ENCODE results near the gene SHD. TPM values are rescaled to one million over a fixed set of nuclear protein-coding genes. Genes with fewer than 3 reads are reported as not detected.

Gene SHD
- total RNA-seq, 4 donors from 2014 or later = 0.41 TPM; not detected in 3

- Histone ChIP-seq H3K4me1 (no peaks in the 10 kb centered on the region), H3K9me3 (no peaks in the 10 kb centered on the region), H3K27me3 (no peaks in the 10 kb centered on the region), H3K27ac (no peak overlapping the region), H3K4me3 (no peak overlapping the region), H3K36me3 (no peaks in the 10 kb centered on the region)
- TF ChIP-seq CTCF (IDR thresholded peaks at IDR 0.05) = no peak
- no peak for TF ChIP-seq POLR2A (IDR thresholded peaks at IDR 0.05)
- intact Hi-C loops (cut with DNase I; ENCODE audit: low total_unique reads) = no loop called here
- DNase-seq = no peak
Measured at GRCh38 chr19:4320419-4320818, 41.4 kb downstream of the SHD start.

- Histone ChIP-seq H3K4me3 (no peak overlapping the region), H3K27me3 (no peaks in the 10 kb centered on the region), H3K9me3 (no peaks in the 10 kb centered on the region), H3K4me1 (peaks cover 0 to 11% of the 10 kb centered on the region in 2 donors), H3K27ac (no peak overlapping the region), H3K36me3 (no peaks in the 10 kb centered on the region)
- no peak for DNase-seq
- intact Hi-C loops (cut with DNase I; ENCODE audit: low total_unique reads) = no loop called here
- no peak for TF ChIP-seq CTCF (IDR thresholded peaks at IDR 0.05)
- no peak for TF ChIP-seq POLR2A (IDR thresholded peaks at IDR 0.05)
Measured at GRCh38 chr19:4322942-4323665, 44.0 kb downstream of the SHD start.

GRCh38 chr19:4323692-4324091 is 44.6 kb downstream of the SHD start:
- intact Hi-C loops (cut with DNase I; ENCODE audit: low total_unique reads) = no loop called here
- peaks cover 0 to 11% of the 10 kb centered on the region in 2 donors for H3K4me1 ChIP-seq

GRCh38 chr19:4324228-4324627 is 45.2 kb downstream of the SHD start:
- H3K4me1 ChIP-seq = peaks cover 0 to 11% of the 10 kb centered on the region in 2 donors
- H3K4me3 ChIP-seq = no peak overlapping the region
- no peaks in the 10 kb centered on the region for H3K36me3 ChIP-seq
- no peak for DNase-seq
- no peak for TF ChIP-seq POLR2A (IDR thresholded peaks at IDR 0.05)
- no peak for TF ChIP-seq CTCF (IDR thresholded peaks at IDR 0.05)
- H3K27ac ChIP-seq = no peak overlapping the region
- H3K9me3 ChIP-seq = no peaks in the 10 kb centered on the region
- intact Hi-C loops (cut with DNase I; ENCODE audit: low total_unique reads) = no loop called here
- H3K27me3 ChIP-seq = no peaks in the 10 kb centered on the region

More at GRCh38 chr19:4323692-4324091, 44.6 kb downstream of the SHD start:
- Histone ChIP-seq H3K9me3 (no peaks in the 10 kb centered on the region), H3K27me3 (no peaks in the 10 kb centered on the region), H3K36me3 (no peaks in the 10 kb centered on the region), H3K4me3 (no peak overlapping the region), H3K27ac (no peak overlapping the region)
- DNase-seq = no peak
- TF ChIP-seq CTCF (IDR thresholded peaks at IDR 0.05) (no peak), POLR2A (IDR thresholded peaks at IDR 0.05) (no peak)

GRCh38 chr19:4326215-4326836 is 47.3 kb downstream of the SHD start:
- no peaks in the 10 kb centered on the region for H3K27me3 ChIP-seq

More at GRCh38 chr19:4326215-4326836, 47.3 kb downstream of the SHD start:
- no peak for TF ChIP-seq POLR2A (IDR thresholded peaks at IDR 0.05)
- H3K27ac ChIP-seq = no peak overlapping the region
- H3K36me3 ChIP-seq = no peaks in the 10 kb centered on the region
- H3K4me3 ChIP-seq = no peak overlapping the region
- no peaks in the 10 kb centered on the region for H3K9me3 ChIP-seq
- intact Hi-C loops (cut with DNase I; ENCODE audit: low total_unique reads) = no loop called here
- DNase-seq = no peak
- H3K4me1 ChIP-seq = peaks cover 0 to 11% of the 10 kb centered on the region in 2 donors

Measured in uterus (tissue), 4 donors.